ENCODE results near the gene PFN1.

DNA sequence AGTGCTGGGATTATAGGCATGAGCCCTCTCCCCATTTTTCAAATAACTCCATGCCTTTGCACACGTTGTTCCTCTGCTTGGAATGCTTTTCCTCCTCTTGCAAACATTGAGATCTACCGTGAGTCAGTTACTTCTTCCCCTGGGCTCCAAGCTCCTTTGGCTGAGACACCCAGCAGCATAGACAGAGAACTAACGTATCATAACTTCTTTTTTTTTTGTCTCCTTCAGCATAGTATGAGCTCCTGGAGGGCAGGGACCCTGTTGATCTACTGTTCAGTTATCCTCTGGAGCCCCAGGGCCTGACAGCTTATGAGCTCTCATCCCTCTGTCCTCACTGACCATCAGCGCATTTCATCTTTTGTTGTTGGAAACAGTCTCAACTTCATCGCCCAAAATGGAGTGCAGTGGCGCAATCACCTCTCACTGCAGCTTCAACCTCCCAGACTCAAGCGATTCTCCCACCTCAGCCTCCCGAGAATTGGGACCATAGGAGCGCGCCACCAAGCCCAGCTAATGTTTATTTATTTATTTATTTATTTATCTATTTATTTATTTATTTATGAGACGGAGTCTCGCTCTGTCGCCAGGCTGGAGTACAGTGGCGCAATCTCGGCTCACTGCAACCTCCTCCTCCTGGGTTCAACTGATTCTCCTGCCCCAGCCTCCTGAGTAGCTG lies 17.1 kb upstream of the PFN1 start:
- TF ChIP-seq SIN3A (IDR thresholded peaks at IDR 0.05; ENCODE audit: low read depth) (no peak), SP1 (IDR thresholded peaks at IDR 0.05; ENCODE audit: low read depth) (no peak), RAD21 (IDR thresholded peaks at IDR 0.05; ENCODE audit: low read depth) (no peak), POLR2A (IDR thresholded peaks at IDR 0.05; ENCODE audit: borderline replicate concordance, extremely low read depth, insufficient read depth, insufficient read length) (no peak), YY1 (IDR thresholded peaks at IDR 0.05; ENCODE audit: extremely low read depth, insufficient replicate concordance, low read depth, low read length) (no peak), JUND (IDR thresholded peaks at IDR 0.05) (no peak), EZH2phosphoT487 (IDR thresholded peaks at IDR 0.05; ENCODE audit: borderline replicate concordance) (no peak), EZH2 (IDR thresholded peaks at IDR 0.05) (no peak), CEBPB (IDR thresholded peaks at IDR 0.05; ENCODE audit: low read depth) (no peak), EGR1 (IDR thresholded peaks at IDR 0.05; ENCODE audit: low read depth) (no peak)
- TF ChIP-seq, protein P1, sequence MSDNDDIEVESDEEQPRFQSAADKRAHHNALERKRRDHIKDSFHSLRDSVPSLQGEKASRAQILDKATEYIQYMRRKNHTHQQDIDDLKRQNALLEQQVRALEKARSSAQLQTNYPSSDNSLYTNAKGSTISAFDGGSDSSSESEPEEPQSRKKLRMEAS (IDR thresholded peaks at IDR 0.05), result no peak
- TF ChIP-seq, protein P2, sequence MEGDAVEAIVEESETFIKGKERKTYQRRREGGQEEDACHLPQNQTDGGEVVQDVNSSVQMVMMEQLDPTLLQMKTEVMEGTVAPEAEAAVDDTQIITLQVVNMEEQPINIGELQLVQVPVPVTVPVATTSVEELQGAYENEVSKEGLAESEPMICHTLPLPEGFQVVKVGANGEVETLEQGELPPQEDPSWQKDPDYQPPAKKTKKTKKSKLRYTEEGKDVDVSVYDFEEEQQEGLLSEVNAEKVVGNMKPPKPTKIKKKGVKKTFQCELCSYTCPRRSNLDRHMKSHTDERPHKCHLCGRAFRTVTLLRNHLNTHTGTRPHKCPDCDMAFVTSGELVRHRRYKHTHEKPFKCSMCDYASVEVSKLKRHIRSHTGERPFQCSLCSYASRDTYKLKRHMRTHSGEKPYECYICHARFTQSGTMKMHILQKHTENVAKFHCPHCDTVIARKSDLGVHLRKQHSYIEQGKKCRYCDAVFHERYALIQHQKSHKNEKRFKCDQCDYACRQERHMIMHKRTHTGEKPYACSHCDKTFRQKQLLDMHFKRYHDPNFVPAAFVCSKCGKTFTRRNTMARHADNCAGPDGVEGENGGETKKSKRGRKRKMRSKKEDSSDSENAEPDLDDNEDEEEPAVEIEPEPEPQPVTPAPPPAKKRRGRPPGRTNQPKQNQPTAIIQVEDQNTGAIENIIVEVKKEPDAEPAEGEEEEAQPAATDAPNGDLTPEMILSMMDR (IDR thresholded peaks at IDR 0.05 in 2 of 3, conservative IDR thresholded peaks at IDR 0.05 in 1 of 3; ENCODE audit: borderline replicate concordance in 1 of 3, insufficient read depth in 1 of 3, low read depth in 2 of 3, low read length in 2 of 3), result no peak

Data from HCT116 (cell line).